H9 (cell line): Measurements from ENCODE around the gene SBNO1. TPM values are rescaled to one million over a fixed set of nuclear protein-coding genes. Genes with fewer than 3 reads are reported as not detected.

Experiments
- DNase-seq: peaks from one replicate; pipeline ENCODE4 v3.0.0-alpha.2; 2017
- H2AFZ ChIP-seq: one replicate; pipeline ENCODE4 v1.6.1; 2013; ENCODE audit warnings: mild to moderate bottlenecking, low read length, control low read depth, moderate library complexity
- H2AK5ac ChIP-seq: 2 replicates; pipeline ENCODE4 v1.6.1; 2013; ENCODE audit warnings: low read length, control low read depth, mixed read lengths; ENCODE audit not compliant: insufficient read length
- H2BK120ac ChIP-seq: one replicate; pipeline ENCODE4 v1.6.1; 2013; ENCODE audit warnings: low read depth, mild to moderate bottlenecking, low read length, control low read depth, inconsistent platforms; ENCODE audit not compliant: poor library complexity, severe bottlenecking
- H2BK12ac ChIP-seq: 2 replicates; pipeline ENCODE4 v1.6.1; 2013; ENCODE audit warnings: low read length, control low read depth, mixed read lengths, low read depth; ENCODE audit not compliant: insufficient read length
- H2BK15ac ChIP-seq: 2 replicates; pipeline ENCODE4 v1.6.1; 2013; ENCODE audit warnings: low read depth, low read length, control low read depth
- H2BK20ac ChIP-seq: one replicate; pipeline ENCODE4 v1.6.1; 2013; ENCODE audit warnings: low read depth, mild to moderate bottlenecking, low read length, control low read depth, inconsistent platforms; ENCODE audit not compliant: poor library complexity, severe bottlenecking
- H2BK5ac ChIP-seq: 2 replicates; pipeline ENCODE4 v1.6.1; 2013; ENCODE audit warnings: low read length, control low read depth, mixed read lengths; ENCODE audit not compliant: insufficient read length
- H3K14ac ChIP-seq: 2 replicates; pipeline ENCODE4 v1.6.1; 2013; ENCODE audit warnings: low read length, control low read depth; ENCODE audit not compliant: insufficient read depth
- H3K18ac ChIP-seq: 2 replicates; pipeline ENCODE4 v1.6.1; 2013; ENCODE audit warnings: low read depth, mild to moderate bottlenecking, mixed read lengths, low read length, control low read depth; ENCODE audit not compliant: insufficient read length
- H3K23ac ChIP-seq: 2 replicates; pipeline ENCODE4 v1.6.1; 2013; ENCODE audit warnings: low read length, control low read depth, mixed read lengths, low read depth; ENCODE audit not compliant: insufficient read length
- H3K23me2 ChIP-seq: 2 replicates; pipeline ENCODE4 v1.6.1; 2013; ENCODE audit warnings: low read depth, mild to moderate bottlenecking, mixed read lengths, low read length, control low read depth; ENCODE audit not compliant: insufficient read length, poor library complexity, severe bottlenecking
- H3K27ac ChIP-seq: 2 replicates; pipeline ENCODE4 v1.5.1; 2013; ENCODE audit warnings: low read length, control low read depth, mixed read lengths, low read depth; ENCODE audit not compliant: insufficient read length
- H3K27me3 ChIP-seq: 2 replicates; pipeline ENCODE4 v1.6.1; 2013; ENCODE audit warnings: low read length, control low read depth, inconsistent platforms; ENCODE audit not compliant: insufficient read depth
- H3K4ac ChIP-seq: 2 replicates; pipeline ENCODE4 v1.6.1; 2013; ENCODE audit warnings: low read depth, mild to moderate bottlenecking, control low read depth, inconsistent platforms, low read length, moderate library complexity
- H3K4me1 ChIP-seq: 2 replicates; pipeline ENCODE4 v1.6.1; 2013; ENCODE audit warnings: low read length, control low read depth, inconsistent platforms; ENCODE audit not compliant: insufficient read depth
- H3K4me2 ChIP-seq: 2 replicates; pipeline ENCODE4 v1.6.1; 2013; ENCODE audit warnings: low read length, control low read depth, mixed read lengths; ENCODE audit not compliant: insufficient read length, insufficient read depth
- H3K56ac ChIP-seq: 2 replicates; pipeline ENCODE4 v1.6.1; 2013; ENCODE audit warnings: low read depth, mild to moderate bottlenecking, mixed read lengths, low read length, control low read depth; ENCODE audit not compliant: insufficient read length
- H3K79me1 ChIP-seq: 2 replicates; pipeline ENCODE4 v1.6.1; 2013; ENCODE audit warnings: low read depth, mild to moderate bottlenecking, moderate library complexity, low read length, control low read depth, inconsistent platforms; ENCODE audit not compliant: insufficient read depth, poor library complexity, severe bottlenecking
- H3K79me2 ChIP-seq: 2 replicates; pipeline ENCODE4 v1.6.1; 2013; ENCODE audit warnings: low read length, control low read depth, inconsistent platforms; ENCODE audit not compliant: insufficient read depth
- H3K9ac ChIP-seq: 2 replicates; pipeline ENCODE4 v1.6.1; 2013; ENCODE audit warnings: low read length, control low read depth, mixed read lengths; ENCODE audit not compliant: insufficient read length; ENCODE audit errors: extremely low read depth
- H3K9me3 ChIP-seq: one replicate; pipeline ENCODE4 v1.6.1; 2013; ENCODE audit warnings: low read depth, low read length, inconsistent platforms; ENCODE audit not compliant: control insufficient read depth
- H3T11ph ChIP-seq: one replicate; pipeline ENCODE4 v1.6.1; 2013; ENCODE audit warnings: mild to moderate bottlenecking, low read length, control low read depth, inconsistent platforms
- H4K20me1 ChIP-seq: one replicate; pipeline ENCODE4 v1.6.1; 2013; ENCODE audit not compliant: control insufficient read depth, insufficient read length, insufficient read depth
- H4K5ac ChIP-seq: 2 replicates; pipeline ENCODE4 v1.6.1; 2013; ENCODE audit warnings: low read depth, mild to moderate bottlenecking, mixed read lengths, low read length, control low read depth; ENCODE audit not compliant: insufficient read length
- H4K8ac ChIP-seq: replicated peaks from 2 replicates; pipeline ENCODE4 v1.6.1; 2013; ENCODE audit warnings: low read length, control low read depth, mixed read lengths, low read depth; ENCODE audit not compliant: insufficient read length
- H4K91ac ChIP-seq: 2 replicates; pipeline ENCODE4 v1.6.1; 2013; ENCODE audit warnings: low read depth, mild to moderate bottlenecking, moderate library complexity, mixed read lengths, low read length, control low read depth; ENCODE audit not compliant: insufficient read length
- H3K27ac Mint-ChIP-seq, 3 experiments: 2 replicates in 2 of 3; 3 replicates in 1 of 3; pipeline ENCODE4 v1.8.0; 2020 to 2021; ENCODE audit warnings: mixed read lengths in 3 of 3, mild to moderate bottlenecking in 1 of 3, moderate library complexity in 1 of 3
- H3K27me3 Mint-ChIP-seq: 2 replicates; pipeline ENCODE4 v1.8.0; 2021; ENCODE audit warnings: low read depth, mild to moderate bottlenecking, moderate library complexity, mixed read lengths
- H3K36me3 Mint-ChIP-seq, 3 experiments: 2 replicates in 2 of 3; 3 replicates in 1 of 3; pipeline ENCODE4 v1.8.0; 2020 to 2021; ENCODE audit warnings: low read depth in 3 of 3, mixed read lengths in 3 of 3; ENCODE audit not compliant: insufficient read depth in 1 of 3
- H3K4me1 Mint-ChIP-seq, 2 experiments: 2 replicates each; pipeline ENCODE4 v1.8.0; 2020; ENCODE audit warnings: mixed read lengths in 2 of 2
- H3K4me3 Mint-ChIP-seq, 2 experiments: 2 replicates in 1 of 2; 3 replicates in 1 of 2; pipeline ENCODE4 v1.8.0; 2020 to 2021; ENCODE audit warnings: mild to moderate bottlenecking in 2 of 2, mixed read lengths in 2 of 2, moderate library complexity in 1 of 2
- H3K9me3 Mint-ChIP-seq, 2 experiments: 2 replicates in 1 of 2; 3 replicates in 1 of 2; pipeline ENCODE4 v1.8.0; 2020; ENCODE audit warnings: mild to moderate bottlenecking in 2 of 2, mixed read lengths in 2 of 2, moderate library complexity in 1 of 2
- CTCF ChIP-seq: fragments of 200-600 bp; sonication (generic); conservative IDR thresholded peaks from 3 replicates; pipeline ENCODE4 v1.8.0; 2021; ENCODE audit warnings: antibody characterized with exemption, mild to moderate bottlenecking
- WGBS: extraction: QIAGEN DNeasy Blood & Tissue Kit; methylation state at CpG from one replicate; pipeline ENCODE4 v1.1.7; 2013; ENCODE audit warnings: missing lambda C conversion rate, low lambda C conversion rate, mixed read lengths; ENCODE audit not compliant: insufficient read length; ENCODE audit errors: extremely low coverage; 5-methylcytosine and 5-hydroxymethylcytosine counted together
- total RNA-seq: library from RNA; stranded (reverse); gene quantifications from 2 replicates; pipeline ENCODE4 v1.2.1, GENCODE V29; 2021

The SBNO1 gene
- total RNA-seq, 1 experiment from 2014 or later = 47.5 TPM

GRCh38 chr12:123398550-123399254 lies 34.1 kb upstream of the SBNO1 start:
- H4K5ac ChIP-seq = no peak overlapping the region
- no peak overlapping the region for H3K14ac ChIP-seq
- H2AFZ ChIP-seq = no peak overlapping the region
- H3K27ac Mint-ChIP-seq = no peak overlapping the region
- peaks cover 8 to 10% of the 10 kb centered on the region in 2 experiments for H3K4me1 Mint-ChIP-seq
- no peak overlapping the region for H2BK15ac ChIP-seq
- peaks cover 6% of the 10 kb centered on the region; the same call in 1 of the 2 replicates for H3K27me3 ChIP-seq
- no peak overlapping the region for H3K27ac ChIP-seq
- no peak overlapping the region for H2BK20ac ChIP-seq
- no peak overlapping the region for H3T11ph ChIP-seq
- no peak overlapping the region for H4K91ac ChIP-seq
- H2BK120ac ChIP-seq = no peak overlapping the region
- no peaks in the 10 kb centered on the region for H3K79me2 ChIP-seq
- H2AK5ac ChIP-seq = no peak overlapping the region
- no peak overlapping the region for H3K18ac ChIP-seq
- no peak overlapping the region for H2BK12ac ChIP-seq
- peaks cover 88% of the 10 kb centered on the region for H3K27me3 Mint-ChIP-seq
- TF ChIP-seq CTCF = no peak
- H3K9me3 Mint-ChIP-seq = no peaks in the 10 kb centered on the region
- H3K36me3 Mint-ChIP-seq = peaks cover 22 to 60% (median 36%) of the 10 kb centered on the region in 3 experiments; a peak in 6 of 7 replicates
- H3K9ac ChIP-seq = no peak overlapping the region
- no CpG with 5 or more reads among the region's 14 CpGs for WGBS
- H3K79me1 ChIP-seq = no peaks in the 10 kb centered on the region
- H3K23ac ChIP-seq = no peak overlapping the region
- no peaks in the 10 kb centered on the region; the same call in 1 of the 2 replicates for H3K4me1 ChIP-seq
- no peaks in the 10 kb centered on the region for H3K9me3 ChIP-seq
- no peaks in the 10 kb centered on the region for H3K23me2 ChIP-seq
- no peak overlapping the region for H3K4me3 Mint-ChIP-seq
- no peak for DNase-seq
- no peaks in the 10 kb centered on the region for H4K20me1 ChIP-seq
- no peak overlapping the region for H2BK5ac ChIP-seq
- H3K4me2 ChIP-seq = no peak overlapping the region
- no peak overlapping the region for H3K56ac ChIP-seq
- H3K4ac ChIP-seq = no peak overlapping the region
- H4K8ac ChIP-seq = no peak overlapping the region
